Muscle layer of duodenum (tissue), 2 donors: Measurements from ENCODE around the gene EYA2.

Experiments used
- H3K27ac ChIP-seq: one replicate; pipeline ENCODE4 v1.7.0; 2013; ENCODE audit warnings: mild to moderate bottlenecking, low read length
- H3K27me3 ChIP-seq: one replicate; pipeline ENCODE4 v1.7.0; 2013; ENCODE audit warnings: low read depth, mild to moderate bottlenecking, control low read depth, low read length
- H3K36me3 ChIP-seq, 2 donors: one replicate each; pipeline ENCODE4 v1.7.0; 2013; ENCODE audit warnings: low read length in 2 of 2, control low read depth in 1 of 2, mild to moderate bottlenecking in 1 of 2; ENCODE audit not compliant: insufficient read depth in 2 of 2, control insufficient read depth in 1 of 2
- H3K4me1 ChIP-seq, 2 donors: one replicate each; pipeline ENCODE4 v1.7.0; 2013; ENCODE audit warnings: low read length in 2 of 2, mild to moderate bottlenecking in 2 of 2, control low read depth in 1 of 2, moderate library complexity in 1 of 2; ENCODE audit not compliant: insufficient read depth in 2 of 2, control insufficient read depth in 1 of 2
- H3K4me3 ChIP-seq, 2 donors: one replicate each; pipeline ENCODE4 v1.7.0; 2013; ENCODE audit warnings: low read length in 2 of 2, low read depth in 1 of 2, mild to moderate bottlenecking in 1 of 2
- H3K9me3 ChIP-seq, 2 donors: one replicate each; pipeline ENCODE4 v1.7.0; 2013; ENCODE audit warnings: low read length in 2 of 2, control low read depth in 1 of 2, mild to moderate bottlenecking in 1 of 2; ENCODE audit not compliant: control insufficient read depth in 1 of 2
- donor health status: healthy.

The EYA2 gene

GRCh38 chr20:46894579-46894958 lies at the start of gene EYA2:
EYA2 (plus strand) TSS chr20:46894843; CDS start chr20:46990011, 95,168 bp downstream.
- H3K36me3 ChIP-seq = no peaks in the 10 kb centered on the region
- H3K27ac ChIP-seq = no peak within 1 kb of the TSS
- H3K27me3 ChIP-seq = peaks cover 7% of the 10 kb centered on the region

GRCh38 chr20:46844965-46845364 lies 49.7 kb upstream of the EYA2 start:
- no peaks in the 10 kb centered on the region for H3K27me3 ChIP-seq
- no peaks in the 10 kb centered on the region for H3K9me3 ChIP-seq
- no peaks in the 10 kb centered on the region for H3K36me3 ChIP-seq
- no peaks in the 10 kb centered on the region for H3K4me1 ChIP-seq
- no peak overlapping the region for H3K27ac ChIP-seq
- no peak overlapping the region for H3K4me3 ChIP-seq

More at GRCh38 chr20:46894579-46894958, at the start of gene EYA2:
- no peaks in the 10 kb centered on the region for H3K4me1 ChIP-seq
- peak within 1 kb of the TSS; percentile 49 to 50 for H3K4me3 ChIP-seq
- peaks cover 6 to 14% of the 10 kb centered on the region in 2 donors for H3K9me3 ChIP-seq

- no peaks in the 10 kb centered on the region for H3K36me3 ChIP-seq
- H3K9me3 ChIP-seq = no peaks in the 10 kb centered on the region
- no peak overlapping the region for H3K27ac ChIP-seq
- H3K27me3 ChIP-seq = no peaks in the 10 kb centered on the region
- H3K4me3 ChIP-seq = no peak overlapping the region
- no peaks in the 10 kb centered on the region for H3K4me1 ChIP-seq
Observed at GRCh38 chr20:46849269-46849668, 45.4 kb upstream of the EYA2 start.

- Histone ChIP-seq H3K36me3 (no peaks in the 10 kb centered on the region), H3K4me3 (no peak overlapping the region), H3K27ac (no peak overlapping the region), H3K4me1 (no peaks in the 10 kb centered on the region), H3K27me3 (no peaks in the 10 kb centered on the region), H3K9me3 (peaks cover 0 to under 1% of the 10 kb centered on the region in 2 donors)
Observed at GRCh38 chr20:46849751-46850150, 44.9 kb upstream of the EYA2 start.

GRCh38 chr20:46850416-46850815 lies 44.2 kb upstream of the EYA2 start:
- Histone ChIP-seq H3K27ac (no peak overlapping the region), H3K36me3 (no peaks in the 10 kb centered on the region), H3K4me1 (no peaks in the 10 kb centered on the region), H3K27me3 (no peaks in the 10 kb centered on the region), H3K4me3 (no peak overlapping the region), H3K9me3 (peaks cover 0 to 2% of the 10 kb centered on the region in 2 donors)

- Histone ChIP-seq H3K9me3 (peaks cover 0 to 2% of the 10 kb centered on the region in 2 donors), H3K4me3 (no peak overlapping the region), H3K27me3 (no peaks in the 10 kb centered on the region), H3K36me3 (no peaks in the 10 kb centered on the region), H3K27ac (no peak overlapping the region), H3K4me1 (no peaks in the 10 kb centered on the region)
Observed at GRCh38 chr20:46850896-46851295, 43.7 kb upstream of the EYA2 start.

- Histone ChIP-seq H3K27me3 (no peaks in the 10 kb centered on the region), H3K27ac (no peak overlapping the region), H3K4me3 (no peak overlapping the region), H3K36me3 (no peaks in the 10 kb centered on the region), H3K4me1 (no peaks in the 10 kb centered on the region), H3K9me3 (peaks cover 0 to 2% of the 10 kb centered on the region in 2 donors)
Observed at GRCh38 chr20:46851746-46852145, 42.9 kb upstream of the EYA2 start.

GRCh38 chr20:46852313-46852712 lies 42.3 kb upstream of the EYA2 start:
- no peaks in the 10 kb centered on the region for H3K36me3 ChIP-seq
- H3K27ac ChIP-seq = no peak overlapping the region
- no peak overlapping the region for H3K4me3 ChIP-seq
- H3K9me3 ChIP-seq = peaks cover 0 to 2% of the 10 kb centered on the region in 2 donors
- H3K27me3 ChIP-seq = no peaks in the 10 kb centered on the region
- no peaks in the 10 kb centered on the region for H3K4me1 ChIP-seq

GRCh38 chr20:46853926-46854325 lies 40.7 kb upstream of the EYA2 start:
- no peak overlapping the region for H3K27ac ChIP-seq
- no peaks in the 10 kb centered on the region for H3K36me3 ChIP-seq
- peaks cover 0 to 2% of the 10 kb centered on the region in 2 donors for H3K9me3 ChIP-seq
- no peaks in the 10 kb centered on the region for H3K27me3 ChIP-seq
- H3K4me1 ChIP-seq = no peaks in the 10 kb centered on the region
- no peak overlapping the region for H3K4me3 ChIP-seq

- Histone ChIP-seq H3K4me3 (no peak overlapping the region), H3K9me3 (peaks cover 0 to 2% of the 10 kb centered on the region in 2 donors), H3K36me3 (no peaks in the 10 kb centered on the region), H3K27me3 (no peaks in the 10 kb centered on the region), H3K27ac (no peak overlapping the region), H3K4me1 (no peaks in the 10 kb centered on the region)
Observed at GRCh38 chr20:46857061-46857831, 37.4 kb upstream of the EYA2 start.

- Histone ChIP-seq H3K27ac (no peak overlapping the region), H3K4me1 (no peaks in the 10 kb centered on the region), H3K4me3 (no peak overlapping the region), H3K36me3 (no peaks in the 10 kb centered on the region), H3K27me3 (no peaks in the 10 kb centered on the region), H3K9me3 (peaks cover 4 to 17% of the 10 kb centered on the region in 2 donors)
Observed at GRCh38 chr20:46865824-46866223, 28.8 kb upstream of the EYA2 start.

- no peaks in the 10 kb centered on the region for H3K36me3 ChIP-seq
- H3K27me3 ChIP-seq = no peaks in the 10 kb centered on the region
- H3K4me1 ChIP-seq = no peaks in the 10 kb centered on the region
- peaks cover 4 to 14% of the 10 kb centered on the region in 2 donors for H3K9me3 ChIP-seq
- H3K4me3 ChIP-seq = no peak overlapping the region
- H3K27ac ChIP-seq = no peak overlapping the region
Observed at GRCh38 chr20:46870041-46870440, 24.6 kb upstream of the EYA2 start.
